ENCODE data around the gene CARNS1. TPM values are rescaled to one million over a fixed set of nuclear protein-coding genes. Genes with fewer than 3 reads are reported as not detected.
A peak's percentile ranks its signal among the peaks of the same experiment; 100 is the strongest.

Gene CARNS1
- total and polyA plus RNA-seq, 2 of the 13 experiments (the other 11 are each of a cell fraction or from before 2014, with no cell fraction given) = not detected

- no peak for TF ChIP-seq MAZ (IDR thresholded peaks at IDR 0.05; ENCODE audit: borderline replicate concordance, low read depth, low read length)
- TF ChIP-seq MAZ (CRISPR knock-in tag; IDR thresholded peaks at IDR 0.05; ENCODE audit: low read depth) = no peak
- TF ChIP-seq, protein P1, sequence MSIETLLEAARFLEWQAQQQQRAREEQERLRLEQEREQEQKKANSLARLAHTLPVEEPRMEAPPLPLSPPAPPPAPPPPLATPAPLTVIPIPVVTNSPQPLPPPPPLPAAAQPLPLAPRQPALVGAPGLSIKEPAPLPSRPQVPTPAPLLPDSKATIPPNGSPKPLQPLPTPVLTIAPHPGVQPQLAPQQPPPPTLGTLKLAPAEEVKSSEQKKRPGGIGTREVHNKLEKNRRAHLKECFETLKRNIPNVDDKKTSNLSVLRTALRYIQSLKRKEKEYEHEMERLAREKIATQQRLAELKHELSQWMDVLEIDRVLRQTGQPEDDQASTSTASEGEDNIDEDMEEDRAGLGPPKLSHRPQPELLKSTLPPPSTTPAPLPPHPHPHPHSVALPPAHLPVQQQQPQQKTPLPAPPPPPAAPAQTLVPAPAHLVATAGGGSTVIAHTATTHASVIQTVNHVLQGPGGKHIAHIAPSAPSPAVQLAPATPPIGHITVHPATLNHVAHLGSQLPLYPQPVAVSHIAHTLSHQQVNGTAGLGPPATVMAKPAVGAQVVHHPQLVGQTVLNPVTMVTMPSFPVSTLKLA (IDR thresholded peaks at IDR 0.05) = no peak
- no peak for TF ChIP-seq ZC3H13 (CRISPR knock-in tag; IDR thresholded peaks at IDR 0.05)
- TF ChIP-seq, protein P2, sequence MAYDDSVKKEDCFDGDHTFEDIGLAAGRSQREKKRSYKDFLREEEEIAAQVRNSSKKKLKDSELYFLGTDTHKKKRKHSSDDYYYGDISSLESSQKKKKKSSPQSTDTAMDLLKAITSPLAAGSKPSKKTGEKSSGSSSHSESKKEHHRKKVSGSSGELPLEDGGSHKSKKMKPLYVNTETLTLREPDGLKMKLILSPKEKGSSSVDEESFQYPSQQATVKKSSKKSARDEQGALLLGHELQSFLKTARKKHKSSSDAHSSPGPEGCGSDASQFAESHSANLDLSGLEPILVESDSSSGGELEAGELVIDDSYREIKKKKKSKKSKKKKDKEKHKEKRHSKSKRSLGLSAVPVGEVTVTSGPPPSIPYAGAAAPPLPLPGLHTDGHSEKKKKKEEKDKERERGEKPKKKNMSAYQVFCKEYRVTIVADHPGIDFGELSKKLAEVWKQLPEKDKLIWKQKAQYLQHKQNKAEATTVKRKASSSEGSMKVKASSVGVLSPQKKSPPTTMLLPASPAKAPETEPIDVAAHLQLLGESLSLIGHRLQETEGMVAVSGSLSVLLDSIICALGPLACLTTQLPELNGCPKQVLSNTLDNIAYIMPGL (CRISPR knock-in tag; IDR thresholded peaks at IDR 0.05; ENCODE audit: borderline replicate concordance in 1 of 2, low read depth in 1 of 2) = no peak
- TF ChIP-seq HNF1A (IDR thresholded peaks at IDR 0.05; ENCODE audit: low read depth) = no peak
- TF ChIP-seq HNF1A (CRISPR knock-in tag; IDR thresholded peaks at IDR 0.05; ENCODE audit: borderline replicate concordance) = no peak
- TF ChIP-seq, protein P3, sequence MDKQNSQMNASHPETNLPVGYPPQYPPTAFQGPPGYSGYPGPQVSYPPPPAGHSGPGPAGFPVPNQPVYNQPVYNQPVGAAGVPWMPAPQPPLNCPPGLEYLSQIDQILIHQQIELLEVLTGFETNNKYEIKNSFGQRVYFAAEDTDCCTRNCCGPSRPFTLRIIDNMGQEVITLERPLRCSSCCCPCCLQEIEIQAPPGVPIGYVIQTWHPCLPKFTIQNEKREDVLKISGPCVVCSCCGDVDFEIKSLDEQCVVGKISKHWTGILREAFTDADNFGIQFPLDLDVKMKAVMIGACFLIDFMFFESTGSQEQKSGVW (CRISPR knock-in tag; IDR thresholded peaks at IDR 0.05; ENCODE audit: borderline replicate concordance) = no peak
- peak; percentile 36; the same call in 1 of the 2 replicates for TF ChIP-seq GATAD2A (CRISPR knock-in tag; IDR thresholded peaks at IDR 0.05)
- TF ChIP-seq JUNB (CRISPR knock-in tag; IDR thresholded peaks at IDR 0.05; ENCODE audit: borderline replicate concordance) = no peak
- no peak for TF ChIP-seq ZNF484 (CRISPR knock-in tag; IDR thresholded peaks at IDR 0.05; ENCODE audit: borderline replicate concordance, low read depth)
- no peak for TF ChIP-seq ZNF660 (CRISPR knock-in tag; IDR thresholded peaks at IDR 0.05; ENCODE audit: borderline replicate concordance, low read depth)
- TF ChIP-seq ZNF382 (CRISPR knock-in tag; IDR thresholded peaks at IDR 0.05; ENCODE audit: borderline replicate concordance) = no peak
- no peak for TF ChIP-seq ZNF251 (CRISPR knock-in tag; IDR thresholded peaks at IDR 0.05)
- TF ChIP-seq ZNF691 (CRISPR knock-in tag; IDR thresholded peaks at IDR 0.05; ENCODE audit: borderline replicate concordance, low read depth) = no peak
- no peak for TF ChIP-seq ZNF232 (CRISPR knock-in tag; IDR thresholded peaks at IDR 0.05; ENCODE audit: borderline replicate concordance)
- peak; percentile 16; the same call in 1 of the 2 replicates for TF ChIP-seq POLR2G (IDR thresholded peaks at IDR 0.05; ENCODE audit: low read depth, low read length)
- no peak for TF ChIP-seq ZBTB8A (CRISPR knock-in tag; IDR thresholded peaks at IDR 0.05; ENCODE audit: borderline replicate concordance, low read depth)
Measured at GRCh38 chr11:67463680-67464410, 48.4 kb downstream of the CARNS1 start (continued).
